CD8-positive, alpha-beta memory T cell (primary cell): ENCODE measurements around the gene UGT1A5. TPM values are rescaled to one million over a fixed set of nuclear protein-coding genes. Genes with fewer than 3 reads are reported as not detected.

Source experiments
- CTCF ChIA-PET: fragments of 350-600 bp; sonication (Branson Sonifier 250); formaldehyde crosslinking; loops from one replicate; lab custom pipeline; 2021; ENCODE audit warnings: antibody characterized with exemption; lab: Charles Lee
- POLR2A ChIA-PET: fragments of 350-600 bp; sonication (Branson Sonifier 250); formaldehyde crosslinking; loops from one replicate; lab custom pipeline; 2021; ENCODE audit warnings: antibody characterized with exemption; lab: Charles Lee
- DNase-seq, 5 donors: peaks; one replicate each; pipeline versions ENCODE4 v3.0.0 to v3.0.0-alpha.2; 2020 to 2022; ENCODE audit warnings: mixed read lengths in 1 of 5
- H3K27ac ChIP-seq: one replicate; pipeline ENCODE4 v1.7.0; 2013; ENCODE audit warnings: low read depth, mild to moderate bottlenecking, low read length, moderate library complexity
- H3K27me3 ChIP-seq: 2 replicates; pipeline ENCODE4 v1.7.0; 2013; ENCODE audit warnings: low read length, mild to moderate bottlenecking; ENCODE audit not compliant: insufficient read depth, poor library complexity, severe bottlenecking
- H3K36me3 ChIP-seq: 2 replicates; pipeline ENCODE4 v1.7.0; 2013; ENCODE audit warnings: mild to moderate bottlenecking, low read length, moderate library complexity; ENCODE audit not compliant: insufficient read depth
- H3K4me1 ChIP-seq: 2 replicates; pipeline ENCODE4 v1.7.0; 2013; ENCODE audit warnings: mild to moderate bottlenecking, low read length, moderate library complexity; ENCODE audit not compliant: insufficient read depth
- H3K4me3 ChIP-seq: 2 replicates; pipeline ENCODE4 v1.7.0; 2013; ENCODE audit warnings: mild to moderate bottlenecking, low read length
- H3K9me3 ChIP-seq: 2 replicates; pipeline ENCODE4 v1.7.0; 2013; ENCODE audit warnings: mild to moderate bottlenecking, low read length
- H3K27ac Mint-ChIP-seq, 8 donors: one replicate each; pipeline ENCODE4 v1.8.0; 2020 to 2021; ENCODE audit warnings: mixed read lengths in 8 of 8, mild to moderate bottlenecking in 6 of 8, inconsistent platforms in 3 of 8, moderate library complexity in 3 of 8
- H3K27me3 Mint-ChIP-seq, 2 donors: one replicate each; pipeline ENCODE4 v1.8.0; 2020 to 2021; ENCODE audit warnings: mixed read lengths in 2 of 2, mild to moderate bottlenecking in 1 of 2, moderate library complexity in 1 of 2
- H3K36me3 Mint-ChIP-seq, 3 donors: one replicate each; pipeline ENCODE4 v1.8.0; 2020 to 2021; ENCODE audit warnings: mixed read lengths in 3 of 3, inconsistent platforms in 1 of 3, mild to moderate bottlenecking in 1 of 3
- H3K4me1 Mint-ChIP-seq, 3 donors: one replicate each; pipeline ENCODE4 v1.8.0; 2020 to 2021; ENCODE audit warnings: mixed read lengths in 3 of 3, inconsistent platforms in 1 of 3, mild to moderate bottlenecking in 1 of 3
- H3K4me3 Mint-ChIP-seq, 7 donors: one replicate each; pipeline ENCODE4 v1.8.0; 2020 to 2021; ENCODE audit warnings: mixed read lengths in 7 of 7, mild to moderate bottlenecking in 6 of 7, moderate library complexity in 4 of 7, inconsistent platforms in 2 of 7
- H3K9me3 Mint-ChIP-seq, 5 donors: one replicate each; pipeline ENCODE4 v1.8.0; 2020 to 2022; ENCODE audit warnings: mixed read lengths in 5 of 5, mild to moderate bottlenecking in 3 of 5, moderate library complexity in 2 of 5, inconsistent platforms in 1 of 5
- polyA plus RNA-seq: library from polyadenylated mRNA; unstranded; fragments of 300-500 nt; fragmentation: Illumina TruSeq; gene quantifications from one replicate; pipeline ENCODE4 v1.2.3, GENCODE V29; 2021
- total RNA-seq, 2 experiments: library from RNA; stranded (reverse); gene quantifications; one replicate each; pipeline ENCODE4 v1.2.3, GENCODE V29; 2021

The UGT1A5 gene
- total and polyA plus RNA-seq, 3 experiments from 2014 or later: not detected

- POLR2A ChIA-PET: no interaction called here
- H3K4me3 ChIP-seq: no peak overlapping the region
- Mint-ChIP-seq H3K27me3 (peaks cover 18 to 30% of the 10 kb centered on the region in 2 donors), H3K27ac (no peak overlapping the region), H3K4me1 (peaks cover 0 to 3% (median 0%) of the 10 kb centered on the region in 3 donors), H3K4me3 (no peak overlapping the region), H3K9me3 (peaks cover 0 to 6% (median 0%) of the 10 kb centered on the region in 5 donors), H3K36me3 (no peaks in the 10 kb centered on the region)
- no peak overlapping the region for H3K27ac ChIP-seq
- H3K27me3 ChIP-seq: no peaks in the 10 kb centered on the region
- no peaks in the 10 kb centered on the region for H3K4me1 ChIP-seq
- no peaks in the 10 kb centered on the region for H3K36me3 ChIP-seq
- CTCF ChIA-PET: no interaction called here
- no peaks in the 10 kb centered on the region for H3K9me3 ChIP-seq
- no peak for DNase-seq
These were observed 76.8 kb downstream of the UGT1A5 start for GRCh38 chr2:233789554-233789953.

DNA sequence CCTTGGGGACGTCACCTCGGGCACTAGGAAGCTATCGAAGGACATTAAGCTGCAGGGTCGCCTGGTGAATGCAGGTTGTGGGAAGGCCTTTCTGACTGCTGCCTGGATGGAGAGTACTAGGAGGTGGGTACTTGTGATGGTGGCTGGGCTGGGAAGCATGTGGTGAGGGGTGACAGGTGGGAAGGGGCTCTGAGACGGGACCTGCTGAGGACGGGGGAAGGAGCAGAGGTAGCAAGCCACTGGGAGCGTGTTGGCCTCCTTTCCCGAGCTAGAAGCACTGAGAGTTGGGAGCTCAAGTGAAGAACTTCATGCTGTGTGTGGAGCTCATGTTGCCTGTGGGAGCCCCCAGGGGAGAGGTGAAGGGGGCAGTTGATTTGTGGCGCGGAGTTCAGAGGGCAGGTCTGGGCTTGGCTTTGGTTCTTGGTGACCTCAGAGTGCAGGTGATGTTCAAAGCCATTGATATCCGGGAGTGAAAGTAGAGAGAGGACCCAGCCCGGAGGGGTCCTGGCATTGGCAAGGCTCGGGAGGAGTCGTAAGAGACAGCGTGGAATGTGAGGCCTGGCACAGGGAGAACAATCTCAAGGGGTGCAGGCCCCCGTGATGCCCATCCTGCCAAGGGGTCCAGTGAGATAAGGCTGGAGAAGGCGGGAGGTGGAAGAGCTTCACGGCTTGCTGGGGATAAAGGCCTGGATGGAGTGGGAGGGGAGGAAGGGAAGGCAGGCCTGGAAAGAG is 78.6 kb downstream of the UGT1A5 start:
- POLR2A ChIA-PET: no interaction called here
- Histone ChIP-seq H3K9me3 (no peaks in the 10 kb centered on the region), H3K36me3 (no peaks in the 10 kb centered on the region), H3K27ac (no peak overlapping the region), H3K4me3 (no peak overlapping the region), H3K4me1 (no peaks in the 10 kb centered on the region), H3K27me3 (no peaks in the 10 kb centered on the region)
- H3K27ac Mint-ChIP-seq: no peak overlapping the region
- peaks cover 8 to 17% of the 10 kb centered on the region in 2 donors for H3K27me3 Mint-ChIP-seq
- H3K9me3 Mint-ChIP-seq: peaks cover 0 to 1% (median 0%) of the 10 kb centered on the region in 5 donors
- CTCF ChIA-PET: no interaction called here
- H3K4me1 Mint-ChIP-seq: peaks cover 0 to 3% (median 0%) of the 10 kb centered on the region in 3 donors
- no peak overlapping the region for H3K4me3 Mint-ChIP-seq
- no peaks in the 10 kb centered on the region for H3K36me3 Mint-ChIP-seq
- no peak for DNase-seq

DNA sequence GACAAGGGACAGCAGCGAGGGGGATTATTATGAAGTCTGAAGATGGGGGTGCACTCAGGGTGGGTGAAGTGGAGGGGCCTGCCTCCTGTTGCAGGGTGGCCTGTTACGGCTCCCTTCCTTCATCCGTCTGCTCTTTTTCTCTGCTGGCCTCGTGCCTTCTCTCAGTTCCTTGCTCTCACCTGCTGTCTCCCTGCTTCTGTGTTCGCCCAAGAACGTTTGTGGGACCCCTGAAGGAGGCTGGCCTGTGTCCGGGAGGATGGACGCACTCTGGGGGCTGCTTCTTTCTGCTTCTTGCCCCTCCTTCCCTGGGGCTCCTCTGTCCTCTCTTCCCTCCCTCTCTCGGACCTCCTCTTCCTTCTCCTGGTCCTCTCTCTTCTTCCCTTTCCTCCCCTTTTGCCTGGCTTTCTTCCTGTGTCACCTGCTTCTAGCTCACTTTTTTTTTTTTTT is 79.2 kb downstream of the UGT1A5 start:
- no peak overlapping the region for H3K27ac ChIP-seq
- no peaks in the 10 kb centered on the region for H3K9me3 Mint-ChIP-seq
- POLR2A ChIA-PET: no interaction called here
- H3K4me3 Mint-ChIP-seq: no peak overlapping the region
- H3K4me1 ChIP-seq: no peaks in the 10 kb centered on the region
- H3K27me3 ChIP-seq: no peaks in the 10 kb centered on the region
- H3K27me3 Mint-ChIP-seq: peaks cover 5 to 15% of the 10 kb centered on the region in 2 donors
- DNase-seq: no peak
- no peaks in the 10 kb centered on the region for H3K36me3 Mint-ChIP-seq
- no peaks in the 10 kb centered on the region for H3K36me3 ChIP-seq
- CTCF ChIA-PET: no interaction called here
- no peaks in the 10 kb centered on the region for H3K9me3 ChIP-seq
- peaks cover 0 to 3% (median 0%) of the 10 kb centered on the region in 3 donors for H3K4me1 Mint-ChIP-seq
- H3K4me3 ChIP-seq: no peak overlapping the region
- no peak overlapping the region for H3K27ac Mint-ChIP-seq

DNA sequence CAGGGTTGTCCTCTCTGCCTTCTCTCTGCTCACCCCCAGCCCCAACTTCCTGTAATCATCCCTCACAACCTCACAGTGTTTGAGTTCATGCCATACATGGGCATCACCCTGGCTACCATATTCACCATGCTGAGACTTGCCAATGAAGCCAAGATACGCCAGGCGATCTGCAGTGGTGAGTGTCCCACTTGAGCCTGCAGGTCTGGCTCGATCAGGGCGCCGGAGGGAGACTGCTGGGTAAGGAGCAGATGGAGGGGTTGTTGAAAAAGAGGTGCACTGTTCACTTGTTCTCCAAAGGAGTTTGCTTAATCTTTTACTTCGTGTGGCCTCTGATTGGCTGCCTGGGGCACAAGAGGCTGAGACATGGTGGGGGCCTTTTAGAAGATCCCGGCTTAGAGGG is 80.0 kb downstream of the UGT1A5 start:
- peaks cover 0 to 3% (median 0%) of the 10 kb centered on the region in 3 donors for H3K4me1 Mint-ChIP-seq
- no peak overlapping the region for H3K27ac ChIP-seq
- H3K4me3 ChIP-seq: no peak overlapping the region
- H3K27me3 Mint-ChIP-seq: peaks cover 5 to 15% of the 10 kb centered on the region in 2 donors
- DNase-seq: no peak
- CTCF ChIA-PET: no interaction called here
- no peaks in the 10 kb centered on the region for H3K9me3 Mint-ChIP-seq
- no peaks in the 10 kb centered on the region for H3K4me1 ChIP-seq
- no peaks in the 10 kb centered on the region for H3K9me3 ChIP-seq
- no peak overlapping the region for H3K4me3 Mint-ChIP-seq
- H3K27me3 ChIP-seq: no peaks in the 10 kb centered on the region
- no peaks in the 10 kb centered on the region for H3K36me3 Mint-ChIP-seq
- no peaks in the 10 kb centered on the region for H3K36me3 ChIP-seq
- H3K27ac Mint-ChIP-seq: no peak overlapping the region
- POLR2A ChIA-PET: no interaction called here

DNA sequence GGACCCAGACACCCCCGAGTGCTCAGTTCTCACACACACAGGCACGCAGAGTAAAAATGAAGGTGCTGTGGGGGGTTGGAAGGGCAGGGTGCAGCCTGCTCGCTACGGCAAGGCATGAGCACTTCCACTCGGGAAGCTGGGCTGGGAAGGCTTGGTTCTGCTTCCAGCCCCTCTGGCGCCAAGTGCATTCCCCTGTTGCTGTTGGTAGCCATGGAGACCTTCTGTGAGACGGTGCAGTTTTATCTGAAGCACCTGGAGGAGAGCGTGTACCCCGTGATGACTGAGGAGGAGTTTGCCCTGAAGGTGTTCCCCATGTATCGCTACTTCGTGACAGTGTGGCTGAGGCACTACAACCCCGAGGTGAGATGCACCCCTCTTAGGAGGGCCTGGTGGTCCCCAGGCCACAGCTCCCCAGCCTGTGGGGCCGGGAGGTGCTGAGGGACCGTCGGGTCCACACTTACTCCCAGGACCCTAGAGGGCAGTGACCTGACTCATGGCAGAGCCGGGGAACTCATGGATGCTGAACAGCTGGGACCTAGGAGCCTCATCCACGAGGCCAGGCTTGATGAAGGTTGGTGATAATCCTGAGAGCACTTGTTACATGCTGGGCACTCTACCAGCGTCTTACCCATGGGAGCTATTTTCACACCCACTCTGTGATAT is 80.9 kb downstream of the UGT1A5 start:
- no peaks in the 10 kb centered on the region for H3K4me1 ChIP-seq
- H3K27me3 ChIP-seq: no peaks in the 10 kb centered on the region
- Mint-ChIP-seq H3K4me1 (peaks cover 0 to 3% (median 0%) of the 10 kb centered on the region in 3 donors), H3K4me3 (no peak overlapping the region), H3K36me3 (no peaks in the 10 kb centered on the region), H3K27ac (no peak overlapping the region), H3K9me3 (no peaks in the 10 kb centered on the region), H3K27me3 (peaks cover 5 to 19% of the 10 kb centered on the region in 2 donors)
- no peak for DNase-seq
- POLR2A ChIA-PET: no interaction called here
- H3K9me3 ChIP-seq: no peaks in the 10 kb centered on the region
- CTCF ChIA-PET: no interaction called here
- no peak overlapping the region for H3K27ac ChIP-seq
- H3K4me3 ChIP-seq: no peak overlapping the region
- H3K36me3 ChIP-seq: no peaks in the 10 kb centered on the region

DNA sequence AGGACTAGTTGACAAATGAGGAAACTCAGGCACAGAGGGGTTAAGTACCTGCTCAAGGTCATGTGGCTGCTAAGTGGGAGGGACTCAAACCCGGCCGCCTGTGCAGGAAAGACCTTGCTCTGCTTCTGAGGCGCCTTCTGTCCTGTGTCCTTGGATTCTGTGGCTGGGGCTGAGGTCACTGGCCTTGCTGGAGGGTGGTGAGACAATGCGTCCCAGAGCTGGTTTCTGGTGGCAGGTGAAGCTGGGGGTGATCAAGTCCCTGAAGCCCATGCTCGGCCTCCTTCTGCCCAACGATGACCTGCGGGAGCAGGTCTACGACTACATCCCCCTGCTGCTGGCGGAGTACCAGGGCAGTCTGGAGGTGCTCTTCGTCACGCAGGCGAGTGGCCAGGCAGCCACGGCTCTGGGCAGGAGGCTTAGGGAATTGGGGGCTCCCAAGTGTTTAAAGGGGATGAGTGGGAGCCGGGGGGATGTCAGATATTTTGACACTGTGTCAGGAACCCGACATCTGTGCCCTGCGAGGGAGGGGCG is 81.5 kb downstream of the UGT1A5 start:
- no peaks in the 10 kb centered on the region for H3K9me3 Mint-ChIP-seq
- no peaks in the 10 kb centered on the region for H3K4me1 ChIP-seq
- no peaks in the 10 kb centered on the region for H3K36me3 Mint-ChIP-seq
- H3K27me3 Mint-ChIP-seq: peaks cover 5 to 19% of the 10 kb centered on the region in 2 donors
- no peak overlapping the region for H3K27ac ChIP-seq
- H3K36me3 ChIP-seq: no peaks in the 10 kb centered on the region
- ChIA-PET POLR2A (no interaction called here), CTCF (no interaction called here)
- H3K27ac Mint-ChIP-seq: no peak overlapping the region
- H3K4me3 ChIP-seq: no peak overlapping the region
- DNase-seq: no peak
- no peaks in the 10 kb centered on the region for H3K4me1 Mint-ChIP-seq
- no peak overlapping the region for H3K4me3 Mint-ChIP-seq
- H3K9me3 ChIP-seq: no peaks in the 10 kb centered on the region
- no peaks in the 10 kb centered on the region for H3K27me3 ChIP-seq

- Mint-ChIP-seq H3K36me3 (no peaks in the 10 kb centered on the region), H3K9me3 (no peaks in the 10 kb centered on the region), H3K27me3 (peaks cover 4 to 17% of the 10 kb centered on the region in 2 donors), H3K4me3 (no peak overlapping the region), H3K27ac (no peak overlapping the region), H3K4me1 (no peaks in the 10 kb centered on the region)
- Histone ChIP-seq H3K4me3 (no peak overlapping the region), H3K4me1 (no peaks in the 10 kb centered on the region), H3K9me3 (no peaks in the 10 kb centered on the region), H3K36me3 (no peaks in the 10 kb centered on the region), H3K27me3 (no peaks in the 10 kb centered on the region), H3K27ac (no peak overlapping the region)
- POLR2A ChIA-PET: no interaction called here
- CTCF ChIA-PET: no interaction called here
- no peak for DNase-seq
These were observed 83.0 kb downstream of the UGT1A5 start for GRCh38 chr2:233795735-233796171.

DNA sequence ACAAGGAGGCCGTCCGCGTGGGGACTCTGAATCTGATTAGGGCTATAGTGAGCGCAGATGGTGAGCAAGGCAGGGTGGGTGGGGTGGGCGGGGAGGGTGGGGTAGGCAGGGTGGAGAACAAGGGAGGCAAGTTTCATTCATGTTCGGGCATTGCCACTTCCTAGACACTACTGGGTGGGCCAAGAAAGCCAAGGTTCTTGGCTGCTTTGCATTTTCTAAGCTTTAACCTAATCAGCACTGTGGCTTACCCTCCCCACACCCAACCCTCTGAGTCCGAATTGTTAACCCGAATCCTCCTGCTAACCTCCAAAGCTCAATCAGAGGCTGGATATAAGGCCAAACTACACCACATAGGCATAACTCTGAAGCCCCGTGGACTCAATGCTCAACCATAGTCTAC is 83.5 kb downstream of the UGT1A5 start:
- no peaks in the 10 kb centered on the region for H3K4me1 ChIP-seq
- no peak overlapping the region for H3K4me3 Mint-ChIP-seq
- H3K27ac ChIP-seq: no peak overlapping the region
- H3K9me3 ChIP-seq: no peaks in the 10 kb centered on the region
- H3K36me3 Mint-ChIP-seq: no peaks in the 10 kb centered on the region
- no peak overlapping the region for H3K4me3 ChIP-seq
- no peaks in the 10 kb centered on the region for H3K27me3 ChIP-seq
- DNase-seq: no peak
- ChIA-PET POLR2A (no interaction called here), CTCF (no interaction called here)
- H3K27me3 Mint-ChIP-seq: peaks cover 3 to 12% of the 10 kb centered on the region in 2 donors
- no peak overlapping the region for H3K27ac Mint-ChIP-seq
- H3K4me1 Mint-ChIP-seq: peaks cover 2 to 3% (median 2%) of the 10 kb centered on the region in 3 donors
- no peaks in the 10 kb centered on the region for H3K9me3 Mint-ChIP-seq
- no peaks in the 10 kb centered on the region for H3K36me3 ChIP-seq
